GM12878 (cell line): ENCODE results near the gene LTBP2. TPM values are rescaled to one million over a fixed set of nuclear protein-coding genes. Genes with fewer than 3 reads are reported as not detected.

ENCODE experiments used
- ATAC-seq: fragments of 200-7000 bp; cut with Tn5 transposase; 3 replicates; pipeline ENCODE4 v1.9.1; 2020; ENCODE audit warnings: mild to moderate bottlenecking, moderate library complexity
- BruUV-seq: library from RNA; stranded (reverse); fragments of 400-500 nt; replicated peaks from 2 replicates; lab custom pipeline; 2021; lab: Mats Ljungman, UMichigan
- CTCF ChIA-PET: fragments of 300-600 bp; sonication (Branson Sonifier 250); formaldehyde crosslinking; extraction: SDS; loops from one replicate; lab custom pipeline; 2021; ENCODE audit warnings: inconsistent platforms; lab: Yijun Ruan, JAX
- POLR2A ChIA-PET: fragments of 350-600 bp; formaldehyde crosslinking; extraction: SDS; loops from one replicate; lab custom pipeline; 2021; ENCODE audit warnings: inconsistent platforms; lab: Charles Lee
- RAD21 ChIA-PET: fragments of 300-600 bp; sonication (Branson Sonifier 250); formaldehyde crosslinking; loops from one replicate; lab custom pipeline; 2023; ENCODE audit warnings: antibody characterized with exemption; ENCODE audit not compliant: unreplicated experiment; lab: Charles Lee
- SMC1A ChIA-PET: fragments of 300-600 bp; sonication (Branson Sonifier 250); formaldehyde crosslinking; loops from one replicate; lab custom pipeline; 2023; ENCODE audit not compliant: unreplicated experiment, uncharacterized antibody; lab: Charles Lee
- DNase-seq: peaks from one replicate; pipeline ENCODE4 v3.0.0-alpha.2; 2011; ENCODE audit warnings: low read depth, low spot score
- FAIRE-seq: peaks from 3 replicates; lab custom pipeline; 2011; peaks lifted over from hg19 to GRCh38; lab: Jason Lieb, UNC
- H2AFZ ChIP-seq: 2 replicates; pipeline ENCODE4 v1.6.0; 2011; ENCODE audit warnings: low read depth, low read length, control low read depth; ENCODE audit not compliant: control insufficient read depth
- H3K27ac ChIP-seq: 2 replicates; pipeline ENCODE4 v1.5.1; 2011; ENCODE audit warnings: control low read depth; ENCODE audit not compliant: control insufficient read depth, insufficient read depth
- H3K27me3 ChIP-seq, 2 experiments: replicated peaks in 1 of 2; 2 replicates each; pipeline versions ENCODE4 v1.6.0 to v1.6.1; 2011; ENCODE audit warnings: low read length in 1 of 2; ENCODE audit not compliant: control insufficient read depth in 2 of 2, insufficient read depth in 2 of 2
- H3K36me3 ChIP-seq, 2 experiments: 2 replicates each; pipeline ENCODE4 v1.5.1; 2011; ENCODE audit warnings: low read length in 1 of 2; ENCODE audit not compliant: control insufficient read depth in 2 of 2, insufficient read depth in 2 of 2
- H3K4me1 ChIP-seq: 2 replicates; pipeline ENCODE4 v1.6.1; 2011; ENCODE audit warnings: mild to moderate bottlenecking, low read length, moderate library complexity, mixed read lengths; ENCODE audit not compliant: control insufficient read depth, insufficient read depth
- H3K4me2 ChIP-seq: 2 replicates; pipeline ENCODE4 v1.6.0; 2011; ENCODE audit warnings: control low read depth; ENCODE audit not compliant: control insufficient read depth, insufficient read depth
- H3K4me3 ChIP-seq: fragments of 200-600 bp; sonication (generic); 2 replicates; pipeline ENCODE4 v1.5.1; 2016
- H3K79me2 ChIP-seq: 2 replicates; pipeline ENCODE4 v1.6.0; 2011; ENCODE audit warnings: low read length; ENCODE audit not compliant: control insufficient read depth, insufficient read depth
- H3K9ac ChIP-seq: 2 replicates; pipeline ENCODE4 v1.8.0; 2011; ENCODE audit warnings: low read length, control low read depth, mixed read lengths; ENCODE audit not compliant: control insufficient read depth, insufficient read depth
- H3K9me3 ChIP-seq: replicated peaks from 3 replicates; pipeline ENCODE4 v1.5.1; 2011; ENCODE audit warnings: mild to moderate bottlenecking, low read length; ENCODE audit not compliant: control insufficient read depth, insufficient read depth
- H4K20me1 ChIP-seq: 2 replicates; pipeline ENCODE4 v1.6.0; 2011; ENCODE audit not compliant: control insufficient read depth, insufficient read depth
- BCL11A ChIP-seq: IDR thresholded peaks from 2 replicates; pipeline ENCODE4 v1.6.1; 2011; ENCODE audit warnings: low read depth, low read length
- CREB1 ChIP-seq: IDR thresholded peaks from 2 replicates; pipeline ENCODE4 v1.6.1; 2012; ENCODE audit warnings: low read depth, mild to moderate bottlenecking, inconsistent platforms
- FOXK2 ChIP-seq: fragments of 450-650 bp; IDR thresholded peaks from 2 replicates; pipeline ENCODE4 v1.6.1; 2017; ENCODE audit warnings: mild to moderate bottlenecking, moderate library complexity
- HDGF ChIP-seq: fragments of 450-650 bp; IDR thresholded peaks from 2 replicates; pipeline ENCODE4 v1.6.1; 2016; ENCODE audit warnings: antibody characterized with exemption
- IRF4 ChIP-seq: IDR thresholded peaks from 2 replicates; pipeline ENCODE4 v1.6.1; 2011; ENCODE audit warnings: low read depth, low read length
- KAT2A ChIP-seq: conservative IDR thresholded peaks from 2 replicates; pipeline ENCODE4 v1.6.1; 2011; ENCODE audit warnings: low read depth, low read length; ENCODE audit not compliant: control insufficient read depth
- MAX ChIP-seq: IDR thresholded peaks from 2 replicates; pipeline ENCODE4 v1.6.1; 2012; ENCODE audit warnings: low read depth, low read length, improper control_type of control experiment
- MTA3 ChIP-seq: IDR thresholded peaks from 2 replicates; pipeline ENCODE4 v1.6.1; 2012; ENCODE audit warnings: low read length, inconsistent platforms, borderline replicate concordance
- NRF1 ChIP-seq: conservative IDR thresholded peaks from 2 replicates; pipeline ENCODE4 v1.6.1; 2011; ENCODE audit warnings: mild to moderate bottlenecking, low read depth, low read length, improper control_type of control experiment
- PBX3 ChIP-seq: IDR thresholded peaks from 2 replicates; pipeline ENCODE4 v1.6.1; 2011; ENCODE audit warnings: mild to moderate bottlenecking, low read depth, low read length, moderate library complexity; ENCODE audit not compliant: insufficient replicate concordance
- RBBP5 ChIP-seq: fragments of 200-600 bp; sonication (generic); conservative IDR thresholded peaks from 2 replicates; pipeline ENCODE4 v1.6.1; 2016
- SIX5 ChIP-seq: IDR thresholded peaks from 2 replicates; pipeline ENCODE4 v1.6.1; 2011; ENCODE audit warnings: mild to moderate bottlenecking, low read depth, low read length, moderate library complexity; ENCODE audit not compliant: severe bottlenecking
- SUPT20H ChIP-seq: IDR thresholded peaks from 2 replicates; pipeline ENCODE4 v1.6.1; 2011; ENCODE audit warnings: low read depth, mild to moderate bottlenecking, low read length, moderate library complexity, borderline replicate concordance; ENCODE audit not compliant: control insufficient read depth
- TCF3 ChIP-seq: IDR thresholded peaks from 2 replicates; pipeline ENCODE4 v1.6.1; 2012; ENCODE audit warnings: low read depth, mild to moderate bottlenecking, low read length, borderline replicate concordance; ENCODE audit not compliant: insufficient read depth
- ZBTB11 ChIP-seq: fragments of 450-650 bp; formaldehyde crosslinking; IDR thresholded peaks from 2 replicates; pipeline ENCODE4 v1.5.0; 2022; ENCODE audit warnings: mild to moderate bottlenecking, missing genetic modification characterization
- ZNF24 ChIP-seq: fragments of 450-650 bp; IDR thresholded peaks from 2 replicates; pipeline ENCODE4 v1.6.1; 2017; ENCODE audit warnings: antibody characterized with exemption, mild to moderate bottlenecking
- ZSCAN29 ChIP-seq: fragments of 450-650 bp; IDR thresholded peaks from 2 replicates; pipeline ENCODE4 v1.6.1; 2017; ENCODE audit warnings: mild to moderate bottlenecking, moderate library complexity
- WGBS: methylation state at CpG from one replicate; pipeline ENCODE4 v1.1.6; 2016; ENCODE audit warnings: low lambda C conversion rate; ENCODE audit not compliant: insufficient replicate concordance, insufficient coverage; ENCODE audit errors: missing lambda C conversion rate; 5-methylcytosine and 5-hydroxymethylcytosine counted together
- in situ Hi-C: fragments of 300-500 bp; cut with MboI; formaldehyde crosslinking; loops from 9 replicates; pipeline ENCODE4 v1.14.3; 2018; ENCODE audit warnings: mixed read lengths
- intact Hi-C: fragments of 100-400 bp; cut with micrococcal nuclease; formaldehyde crosslinking; loops from one replicate; pipeline ENCODE4 v1.14.2; 2022; ENCODE audit not compliant: unreplicated experiment
- polyA plus RNA-seq, 11 experiments: library from polyadenylated mRNA; depleted of rRNA in 4 of 11; unstranded in 6 of 11; stranded (reverse) in 5 of 11; fragments of >200 nt; fragmentation: Nextera tagmentation in 4 of 11; fragmentation: Illumina TruSeq in 1 of 11; extraction: Ambion mirVana in 4 of 11; extraction: Trizol in 1 of 11; gene quantifications; 1 replicate in 1 of 11; 2 replicates in 10 of 11; pipeline versions ENCODE4 v1.2.1 to v1.2.3, GENCODE V29; 2011 to 2016; ENCODE audit warnings: inconsistent platforms in 2 of 11, missing spikeins in 2 of 11, low read depth in 1 of 11
- total RNA-seq, 4 experiments: library from RNA; depleted of rRNA in 3 of 4; stranded (reverse); fragments of >200 nt in 3 of 4; fragmentation: Illumina TruSeq in 1 of 4; extraction: Trizol in 1 of 4; gene quantifications; 2 replicates each; pipeline versions ENCODE4 v1.2.1 to v1.2.3, GENCODE V29; 2013 to 2021
- TF ChIP-seq, protein P1 (sequence below): fragments of 450-650 bp; IDR thresholded peaks from 2 replicates; pipeline ENCODE4 v1.6.1; 2017; ENCODE audit warnings: mild to moderate bottlenecking

Gene LTBP2
- total and polyA plus RNA-seq, 10 of the 15 experiments (the other 5 are each of a cell fraction or from before 2014, with no cell fraction given), result 0.03 to 0.23 (median 0.06) TPM; not detected in 1

- ATAC-seq, result no peak
- Histone ChIP-seq H4K20me1 (no peaks in the 10 kb centered on the region), H3K4me1 (peaks cover 5% of the 10 kb centered on the region), H3K9ac (no peak overlapping the region), H3K27ac (no peak overlapping the region), H3K4me3 (no peak overlapping the region), H3K27me3 (no peaks in the 10 kb centered on the region; a peak in 2 of 4 replicates), H2AFZ (no peak overlapping the region), H3K36me3 (no peaks in the 10 kb centered on the region), H3K9me3 (no peaks in the 10 kb centered on the region), H3K79me2 (no peaks in the 10 kb centered on the region), H3K4me2 (no peak overlapping the region)
- SMC1A ChIA-PET, result no interaction called here
- 46% methylated on average over 7 of the region's 7 CpGs for WGBS
- no peak for FAIRE-seq
- DNase-seq, result no peak
- intact Hi-C loops (no loop called here), in situ Hi-C loops (no loop called here)
- CTCF ChIA-PET, result no interaction called here
- RAD21 ChIA-PET, result no interaction called here
- BruUV-seq, result no TSS peak
- POLR2A ChIA-PET, result no interaction called here
- no peak for TF ChIP-seq FOXK2
- no peak for TF ChIP-seq PBX3
- no peak for TF ChIP-seq KAT2A
- no peak for TF ChIP-seq ZNF24
- TF ChIP-seq SIX5, result no peak
- no peak for TF ChIP-seq NRF1
- TF ChIP-seq RBBP5, result no peak
- TF ChIP-seq ZBTB11, result no peak
- no peak for TF ChIP-seq ZSCAN29
- TF ChIP-seq, protein P1, sequence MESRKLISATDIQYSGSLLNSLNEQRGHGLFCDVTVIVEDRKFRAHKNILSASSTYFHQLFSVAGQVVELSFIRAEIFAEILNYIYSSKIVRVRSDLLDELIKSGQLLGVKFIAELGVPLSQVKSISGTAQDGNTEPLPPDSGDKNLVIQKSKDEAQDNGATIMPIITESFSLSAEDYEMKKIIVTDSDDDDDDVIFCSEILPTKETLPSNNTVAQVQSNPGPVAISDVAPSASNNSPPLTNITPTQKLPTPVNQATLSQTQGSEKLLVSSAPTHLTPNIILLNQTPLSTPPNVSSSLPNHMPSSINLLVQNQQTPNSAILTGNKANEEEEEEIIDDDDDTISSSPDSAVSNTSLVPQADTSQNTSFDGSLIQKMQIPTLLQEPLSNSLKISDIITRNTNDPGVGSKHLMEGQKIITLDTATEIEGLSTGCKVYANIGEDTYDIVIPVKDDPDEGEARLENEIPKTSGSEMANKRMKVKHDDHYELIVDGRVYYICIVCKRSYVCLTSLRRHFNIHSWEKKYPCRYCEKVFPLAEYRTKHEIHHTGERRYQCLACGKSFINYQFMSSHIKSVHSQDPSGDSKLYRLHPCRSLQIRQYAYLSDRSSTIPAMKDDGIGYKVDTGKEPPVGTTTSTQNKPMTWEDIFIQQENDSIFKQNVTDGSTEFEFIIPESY, result no peak
- TF ChIP-seq MAX, result no peak
- TF ChIP-seq SUPT20H, result no peak
- no peak for TF ChIP-seq TCF3
- no peak for TF ChIP-seq HDGF
- TF ChIP-seq CREB1, result no peak
- TF ChIP-seq MTA3, result no peak
- no peak for TF ChIP-seq IRF4
- no peak for TF ChIP-seq BCL11A
Measured at GRCh38 chr14:74522740-74523139, 89.3 kb downstream of the LTBP2 start.
